HepG2 (cell line): Measurements from ENCODE around the gene GRIN3B. TPM values are rescaled to one million over a fixed set of nuclear protein-coding genes. Genes with fewer than 3 reads are reported as not detected.

Source experiments
- FOXK2 ChIP-seq: fragments of 450-650 bp; IDR thresholded peaks from 2 replicates; pipeline ENCODE4 v1.6.1; 2016
- KDM5B ChIP-seq: sonication (generic); formaldehyde crosslinking; IDR thresholded peaks from 2 replicates; pipeline ENCODE4 v1.4.0; 2020; ENCODE audit warnings: missing genetic modification reagents, mild to moderate bottlenecking, borderline replicate concordance
- MAFK ChIP-seq, 2 experiments: IDR thresholded peaks in 1 of 2; conservative IDR thresholded peaks in 1 of 2; 2 replicates each; pipeline ENCODE4 v1.6.1; 2011; ENCODE audit warnings: improper control_type of control experiment in 2 of 2, low read length in 2 of 2
- NAIF1 ChIP-seq: sonication (generic); formaldehyde crosslinking; IDR thresholded peaks from 2 replicates; pipeline ENCODE4 v1.5.0; 2020; ENCODE audit warnings: mild to moderate bottlenecking, missing genetic modification reagents, borderline replicate concordance
- ZFYVE20 ChIP-seq: sonication (generic); formaldehyde crosslinking; IDR thresholded peaks from 2 replicates; pipeline ENCODE4 v1.8.0; 2023; ENCODE audit warnings: low read depth, mild to moderate bottlenecking, moderate library complexity, missing genetic modification reagents, borderline replicate concordance
- ZNF768 ChIP-seq: sonication (generic); formaldehyde crosslinking; IDR thresholded peaks from 2 replicates; pipeline ENCODE4 v1.4.0; 2020; ENCODE audit warnings: missing genetic modification reagents
- ZNF891 ChIP-seq: sonication (generic); formaldehyde crosslinking; IDR thresholded peaks from 2 replicates; pipeline ENCODE4 v1.5.0; 2020; ENCODE audit warnings: mild to moderate bottlenecking, missing genetic modification reagents
- polyA plus RNA-seq, 8 experiments: library from polyadenylated mRNA; depleted of rRNA in 3 of 8; stranded (reverse) in 7 of 8; unstranded in 1 of 8; fragments of >200 nt; fragmentation: Illumina TruSeq in 4 of 8; extraction: Trizol in 4 of 8; gene quantifications; 2 replicates each; pipeline versions ENCODE4 v1.2.1 to v1.2.3, GENCODE V29; 2011 to 2016; ENCODE audit warnings: low read depth in 4 of 8, missing spikeins in 1 of 8, mixed read lengths in 1 of 8; ENCODE audit not compliant: insufficient read depth in 1 of 8
- total RNA-seq, 5 experiments: library from RNA; depleted of rRNA; stranded (reverse); fragments of >200 nt; fragmentation: Illumina TruSeq; extraction: Trizol; gene quantifications; 2 replicates each; pipeline ENCODE4 v1.2.3, GENCODE V29; 2016; ENCODE audit warnings: low read depth in 1 of 5
- TF ChIP-seq, protein P1 (sequence below): sonication (generic); formaldehyde crosslinking; IDR thresholded peaks from 2 replicates; pipeline ENCODE4 v1.4.0; 2020; ENCODE audit warnings: mild to moderate bottlenecking, missing genetic modification reagents, borderline replicate concordance
- TF ChIP-seq, protein P2 (sequence below): sonication (generic); formaldehyde crosslinking; IDR thresholded peaks from 2 replicates; pipeline ENCODE4 v1.5.1; 2020; ENCODE audit warnings: missing genetic modification reagents, mild to moderate bottlenecking, borderline replicate concordance
- TF ChIP-seq, protein P3 (sequence below): sonication (generic); formaldehyde crosslinking; IDR thresholded peaks from 2 replicates; pipeline ENCODE4 v1.4.0; 2020; ENCODE audit warnings: mild to moderate bottlenecking, low read depth, missing genetic modification reagents
- TF ChIP-seq, protein P4 (sequence below): sonication (generic); formaldehyde crosslinking; IDR thresholded peaks from 2 replicates; pipeline ENCODE4 v1.4.0; 2020; ENCODE audit warnings: missing genetic modification reagents, borderline replicate concordance
- TF ChIP-seq, protein P5 (sequence below): sonication (generic); formaldehyde crosslinking; IDR thresholded peaks from 2 replicates; pipeline ENCODE4 v1.9.0; 2021; ENCODE audit warnings: missing genetic modification reagents, borderline replicate concordance
- TF ChIP-seq, protein P6 (sequence below): sonication (generic); formaldehyde crosslinking; IDR thresholded peaks from 2 replicates; pipeline ENCODE4 v1.9.0; 2022; ENCODE audit warnings: missing genetic modification reagents, mild to moderate bottlenecking, borderline replicate concordance
- TF ChIP-seq, protein P7 (sequence below): sonication (generic); formaldehyde crosslinking; IDR thresholded peaks from 2 replicates; pipeline ENCODE4 v1.5.1; 2020; ENCODE audit warnings: missing genetic modification reagents, mild to moderate bottlenecking, borderline replicate concordance

The GRIN3B gene
- total and polyA plus RNA-seq, 2 of the 13 experiments (the other 11 are each of a cell fraction or from before 2014, with no cell fraction given): 0.07 to 0.20 TPM

DNA sequence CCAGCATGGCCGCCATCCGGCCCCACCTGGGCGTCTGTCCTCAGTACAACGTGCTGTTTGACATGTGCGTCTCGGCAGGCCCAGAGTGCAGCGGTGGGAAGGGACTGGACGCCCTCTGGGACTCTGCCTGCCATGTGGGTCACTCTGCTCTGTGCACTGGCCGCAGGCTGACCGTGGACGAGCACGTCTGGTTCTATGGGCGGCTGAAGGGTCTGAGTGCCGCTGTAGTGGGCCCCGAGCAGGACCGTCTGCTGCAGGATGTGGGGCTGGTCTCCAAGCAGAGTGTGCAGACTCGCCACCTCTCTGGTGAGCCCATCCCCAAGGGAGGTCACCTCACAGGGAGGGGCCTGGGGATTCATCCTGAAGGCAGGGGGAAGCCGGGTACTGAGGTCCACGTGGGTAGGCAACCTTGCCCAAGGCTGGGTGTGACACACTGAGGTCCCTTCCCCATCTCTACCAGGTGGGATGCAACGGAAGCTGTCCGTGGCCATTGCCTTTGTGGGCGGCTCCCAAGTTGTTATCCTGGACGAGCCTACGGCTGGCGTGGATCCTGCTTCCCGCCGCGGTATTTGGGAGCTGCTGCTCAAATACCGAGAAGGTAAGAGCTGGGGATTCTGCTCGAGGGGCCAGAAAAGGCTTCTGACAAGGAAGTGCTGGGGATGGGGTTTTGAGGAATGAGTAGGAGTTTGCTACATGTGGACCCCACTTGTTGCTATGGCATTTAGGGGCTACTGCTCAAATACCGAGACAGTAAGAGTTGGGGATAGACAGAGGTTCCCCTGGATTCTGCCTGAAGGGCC, 51.0 kb downstream of the GRIN3B start (continued):
- TF ChIP-seq, protein P1, sequence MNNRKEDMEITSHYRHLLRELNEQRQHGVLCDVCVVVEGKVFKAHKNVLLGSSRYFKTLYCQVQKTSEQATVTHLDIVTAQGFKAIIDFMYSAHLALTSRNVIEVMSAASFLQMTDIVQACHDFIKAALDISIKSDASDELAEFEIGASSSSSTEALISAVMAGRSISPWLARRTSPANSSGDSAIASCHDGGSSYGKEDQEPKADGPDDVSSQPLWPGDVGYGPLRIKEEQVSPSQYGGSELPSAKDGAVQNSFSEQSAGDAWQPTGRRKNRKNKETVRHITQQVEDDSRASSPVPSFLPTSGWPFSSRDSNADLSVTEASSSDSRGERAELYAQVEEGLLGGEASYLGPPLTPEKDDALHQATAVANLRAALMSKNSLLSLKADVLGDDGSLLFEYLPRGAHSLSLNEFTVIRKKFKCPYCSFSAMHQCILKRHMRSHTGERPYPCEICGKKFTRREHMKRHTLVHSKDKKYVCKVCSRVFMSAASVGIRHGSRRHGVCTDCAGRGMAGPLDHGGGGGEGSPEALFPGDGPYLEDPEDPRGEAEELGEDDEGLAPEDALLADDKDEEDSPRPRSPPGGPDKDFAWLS: 0 out of 2 replicates have a peak, but pooled peaks have one; percentile 28
- TF ChIP-seq, protein P2, sequence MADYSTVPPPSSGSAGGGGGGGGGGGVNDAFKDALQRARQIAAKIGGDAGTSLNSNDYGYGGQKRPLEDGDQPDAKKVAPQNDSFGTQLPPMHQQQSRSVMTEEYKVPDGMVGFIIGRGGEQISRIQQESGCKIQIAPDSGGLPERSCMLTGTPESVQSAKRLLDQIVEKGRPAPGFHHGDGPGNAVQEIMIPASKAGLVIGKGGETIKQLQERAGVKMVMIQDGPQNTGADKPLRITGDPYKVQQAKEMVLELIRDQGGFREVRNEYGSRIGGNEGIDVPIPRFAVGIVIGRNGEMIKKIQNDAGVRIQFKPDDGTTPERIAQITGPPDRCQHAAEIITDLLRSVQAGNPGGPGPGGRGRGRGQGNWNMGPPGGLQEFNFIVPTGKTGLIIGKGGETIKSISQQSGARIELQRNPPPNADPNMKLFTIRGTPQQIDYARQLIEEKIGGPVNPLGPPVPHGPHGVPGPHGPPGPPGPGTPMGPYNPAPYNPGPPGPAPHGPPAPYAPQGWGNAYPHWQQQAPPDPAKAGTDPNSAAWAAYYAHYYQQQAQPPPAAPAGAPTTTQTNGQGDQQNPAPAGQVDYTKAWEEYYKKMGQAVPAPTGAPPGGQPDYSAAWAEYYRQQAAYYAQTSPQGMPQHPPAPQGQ (CRISPR knock-in tag): no peak
- TF ChIP-seq MAFK (conservative IDR thresholded peaks at IDR 0.05 in 1 of 2, IDR thresholded peaks at IDR 0.05 in 1 of 2; ENCODE audit: low read length in 2 of 2) (no peak), NAIF1 (no peak; the same call in 1 of the 2 replicates), ZNF891 (peak; percentile 49; the same call in 1 of the 2 replicates), FOXK2 (no peak), ZFYVE20 (no peak), KDM5B (CRISPR knock-in tag) (peak; percentile 93), ZNF768 (CRISPR knock-in tag) (peak; percentile 95)
- TF ChIP-seq, protein P3, sequence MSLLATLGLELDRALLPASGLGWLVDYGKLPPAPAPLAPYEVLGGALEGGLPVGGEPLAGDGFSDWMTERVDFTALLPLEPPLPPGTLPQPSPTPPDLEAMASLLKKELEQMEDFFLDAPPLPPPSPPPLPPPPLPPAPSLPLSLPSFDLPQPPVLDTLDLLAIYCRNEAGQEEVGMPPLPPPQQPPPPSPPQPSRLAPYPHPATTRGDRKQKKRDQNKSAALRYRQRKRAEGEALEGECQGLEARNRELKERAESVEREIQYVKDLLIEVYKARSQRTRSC (CRISPR knock-in tag): 0 out of 2 replicates have a peak, but pooled peaks have one; percentile 31
- TF ChIP-seq, protein P4, sequence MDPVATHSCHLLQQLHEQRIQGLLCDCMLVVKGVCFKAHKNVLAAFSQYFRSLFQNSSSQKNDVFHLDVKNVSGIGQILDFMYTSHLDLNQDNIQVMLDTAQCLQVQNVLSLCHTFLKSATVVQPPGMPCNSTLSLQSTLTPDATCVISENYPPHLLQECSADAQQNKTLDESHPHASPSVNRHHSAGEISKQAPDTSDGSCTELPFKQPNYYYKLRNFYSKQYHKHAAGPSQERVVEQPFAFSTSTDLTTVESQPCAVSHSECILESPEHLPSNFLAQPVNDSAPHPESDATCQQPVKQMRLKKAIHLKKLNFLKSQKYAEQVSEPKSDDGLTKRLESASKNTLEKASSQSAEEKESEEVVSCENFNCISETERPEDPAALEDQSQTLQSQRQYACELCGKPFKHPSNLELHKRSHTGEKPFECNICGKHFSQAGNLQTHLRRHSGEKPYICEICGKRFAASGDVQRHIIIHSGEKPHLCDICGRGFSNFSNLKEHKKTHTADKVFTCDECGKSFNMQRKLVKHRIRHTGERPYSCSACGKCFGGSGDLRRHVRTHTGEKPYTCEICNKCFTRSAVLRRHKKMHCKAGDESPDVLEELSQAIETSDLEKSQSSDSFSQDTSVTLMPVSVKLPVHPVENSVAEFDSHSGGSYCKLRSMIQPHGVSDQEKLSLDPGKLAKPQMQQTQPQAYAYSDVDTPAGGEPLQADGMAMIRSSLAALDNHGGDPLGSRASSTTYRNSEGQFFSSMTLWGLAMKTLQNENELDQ (CRISPR knock-in tag): no peak
- TF ChIP-seq, protein P5, sequence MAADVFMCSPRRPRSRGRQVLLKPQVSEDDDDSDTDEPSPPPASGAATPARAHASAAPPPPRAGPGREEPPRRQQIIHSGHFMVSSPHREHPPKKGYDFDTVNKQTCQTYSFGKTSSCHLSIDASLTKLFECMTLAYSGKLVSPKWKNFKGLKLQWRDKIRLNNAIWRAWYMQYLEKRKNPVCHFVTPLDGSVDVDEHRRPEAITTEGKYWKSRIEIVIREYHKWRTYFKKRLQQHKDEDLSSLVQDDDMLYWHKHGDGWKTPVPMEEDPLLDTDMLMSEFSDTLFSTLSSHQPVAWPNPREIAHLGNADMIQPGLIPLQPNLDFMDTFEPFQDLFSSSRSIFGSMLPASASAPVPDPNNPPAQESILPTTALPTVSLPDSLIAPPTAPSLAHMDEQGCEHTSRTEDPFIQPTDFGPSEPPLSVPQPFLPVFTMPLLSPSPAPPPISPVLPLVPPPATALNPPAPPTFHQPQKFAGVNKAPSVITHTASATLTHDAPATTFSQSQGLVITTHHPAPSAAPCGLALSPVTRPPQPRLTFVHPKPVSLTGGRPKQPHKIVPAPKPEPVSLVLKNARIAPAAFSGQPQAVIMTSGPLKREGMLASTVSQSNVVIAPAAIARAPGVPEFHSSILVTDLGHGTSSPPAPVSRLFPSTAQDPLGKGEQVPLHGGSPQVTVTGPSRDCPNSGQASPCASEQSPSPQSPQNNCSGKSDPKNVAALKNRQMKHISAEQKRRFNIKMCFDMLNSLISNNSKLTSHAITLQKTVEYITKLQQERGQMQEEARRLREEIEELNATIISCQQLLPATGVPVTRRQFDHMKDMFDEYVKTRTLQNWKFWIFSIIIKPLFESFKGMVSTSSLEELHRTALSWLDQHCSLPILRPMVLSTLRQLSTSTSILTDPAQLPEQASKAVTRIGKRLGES: no peak
- TF ChIP-seq, protein P6, sequence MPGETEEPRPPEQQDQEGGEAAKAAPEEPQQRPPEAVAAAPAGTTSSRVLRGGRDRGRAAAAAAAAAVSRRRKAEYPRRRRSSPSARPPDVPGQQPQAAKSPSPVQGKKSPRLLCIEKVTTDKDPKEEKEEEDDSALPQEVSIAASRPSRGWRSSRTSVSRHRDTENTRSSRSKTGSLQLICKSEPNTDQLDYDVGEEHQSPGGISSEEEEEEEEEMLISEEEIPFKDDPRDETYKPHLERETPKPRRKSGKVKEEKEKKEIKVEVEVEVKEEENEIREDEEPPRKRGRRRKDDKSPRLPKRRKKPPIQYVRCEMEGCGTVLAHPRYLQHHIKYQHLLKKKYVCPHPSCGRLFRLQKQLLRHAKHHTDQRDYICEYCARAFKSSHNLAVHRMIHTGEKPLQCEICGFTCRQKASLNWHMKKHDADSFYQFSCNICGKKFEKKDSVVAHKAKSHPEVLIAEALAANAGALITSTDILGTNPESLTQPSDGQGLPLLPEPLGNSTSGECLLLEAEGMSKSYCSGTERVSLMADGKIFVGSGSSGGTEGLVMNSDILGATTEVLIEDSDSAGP: peak; percentile 77
- TF ChIP-seq, protein P7, sequence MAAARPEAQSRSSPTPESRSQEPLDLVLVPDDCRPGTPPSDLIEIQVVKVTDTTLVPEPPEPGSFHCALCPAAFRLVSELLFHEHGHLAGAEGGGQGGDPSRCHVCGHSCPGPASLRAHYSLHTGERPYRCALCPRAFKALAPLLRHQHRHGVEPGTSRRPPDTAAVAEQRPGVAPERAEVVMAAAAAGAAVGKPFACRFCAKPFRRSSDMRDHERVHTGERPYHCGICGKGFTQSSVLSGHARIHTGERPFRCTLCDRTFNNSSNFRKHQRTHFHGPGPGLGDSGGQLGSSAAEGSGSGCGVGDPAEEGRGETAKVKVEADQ: no peak
